VCaP (cell line): ENCODE results near the gene GPR142.

Experiments
- H3K27ac ChIP-seq: fragments of 450-650 bp; 2 replicates; pipeline ENCODE4 v1.5.1; 2017
- TF ChIP-seq, protein P1 (sequence below): fragments of 450-650 bp; conservative IDR thresholded peaks from 2 replicates; pipeline ENCODE4 v1.5.1; 2017; ENCODE audit warnings: mild to moderate bottlenecking, moderate library complexity

GPR142 gene

DNA sequence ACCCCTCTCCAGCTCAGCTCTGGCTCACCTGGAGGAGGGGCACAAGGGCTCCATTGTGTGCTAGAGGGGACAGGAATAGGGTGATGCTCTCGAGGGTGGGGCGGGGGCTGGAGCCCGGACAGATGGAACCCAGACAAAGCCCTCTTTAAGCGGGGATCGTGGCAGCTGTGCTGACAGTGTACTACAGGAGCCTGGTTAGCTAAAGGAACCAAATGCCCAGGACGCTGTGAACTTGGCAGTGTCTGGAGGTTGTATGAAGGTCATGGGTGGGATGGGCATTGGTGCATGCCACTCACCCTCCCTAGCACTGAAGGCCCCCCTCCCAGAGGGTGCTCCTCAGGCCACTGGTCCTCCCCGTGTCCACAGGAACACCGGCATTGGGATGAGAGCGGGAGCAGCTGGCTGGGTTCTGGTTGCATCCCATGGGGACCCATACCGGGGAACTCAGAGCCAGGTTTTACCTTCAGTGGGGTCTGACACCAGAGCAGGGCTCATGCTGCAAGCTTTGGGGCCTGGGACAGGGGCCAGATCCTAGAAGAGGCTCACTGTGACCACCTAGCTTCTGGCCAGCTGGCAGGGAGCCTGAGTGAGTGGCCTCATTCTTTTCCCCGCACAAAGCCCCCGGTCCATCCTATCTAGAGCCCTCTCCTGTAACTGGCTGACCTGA is 29.3 kb upstream of the GPR142 start:
- TF ChIP-seq, protein P1, sequence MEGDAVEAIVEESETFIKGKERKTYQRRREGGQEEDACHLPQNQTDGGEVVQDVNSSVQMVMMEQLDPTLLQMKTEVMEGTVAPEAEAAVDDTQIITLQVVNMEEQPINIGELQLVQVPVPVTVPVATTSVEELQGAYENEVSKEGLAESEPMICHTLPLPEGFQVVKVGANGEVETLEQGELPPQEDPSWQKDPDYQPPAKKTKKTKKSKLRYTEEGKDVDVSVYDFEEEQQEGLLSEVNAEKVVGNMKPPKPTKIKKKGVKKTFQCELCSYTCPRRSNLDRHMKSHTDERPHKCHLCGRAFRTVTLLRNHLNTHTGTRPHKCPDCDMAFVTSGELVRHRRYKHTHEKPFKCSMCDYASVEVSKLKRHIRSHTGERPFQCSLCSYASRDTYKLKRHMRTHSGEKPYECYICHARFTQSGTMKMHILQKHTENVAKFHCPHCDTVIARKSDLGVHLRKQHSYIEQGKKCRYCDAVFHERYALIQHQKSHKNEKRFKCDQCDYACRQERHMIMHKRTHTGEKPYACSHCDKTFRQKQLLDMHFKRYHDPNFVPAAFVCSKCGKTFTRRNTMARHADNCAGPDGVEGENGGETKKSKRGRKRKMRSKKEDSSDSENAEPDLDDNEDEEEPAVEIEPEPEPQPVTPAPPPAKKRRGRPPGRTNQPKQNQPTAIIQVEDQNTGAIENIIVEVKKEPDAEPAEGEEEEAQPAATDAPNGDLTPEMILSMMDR: no peak
- H3K27ac ChIP-seq: no peak overlapping the region

DNA sequence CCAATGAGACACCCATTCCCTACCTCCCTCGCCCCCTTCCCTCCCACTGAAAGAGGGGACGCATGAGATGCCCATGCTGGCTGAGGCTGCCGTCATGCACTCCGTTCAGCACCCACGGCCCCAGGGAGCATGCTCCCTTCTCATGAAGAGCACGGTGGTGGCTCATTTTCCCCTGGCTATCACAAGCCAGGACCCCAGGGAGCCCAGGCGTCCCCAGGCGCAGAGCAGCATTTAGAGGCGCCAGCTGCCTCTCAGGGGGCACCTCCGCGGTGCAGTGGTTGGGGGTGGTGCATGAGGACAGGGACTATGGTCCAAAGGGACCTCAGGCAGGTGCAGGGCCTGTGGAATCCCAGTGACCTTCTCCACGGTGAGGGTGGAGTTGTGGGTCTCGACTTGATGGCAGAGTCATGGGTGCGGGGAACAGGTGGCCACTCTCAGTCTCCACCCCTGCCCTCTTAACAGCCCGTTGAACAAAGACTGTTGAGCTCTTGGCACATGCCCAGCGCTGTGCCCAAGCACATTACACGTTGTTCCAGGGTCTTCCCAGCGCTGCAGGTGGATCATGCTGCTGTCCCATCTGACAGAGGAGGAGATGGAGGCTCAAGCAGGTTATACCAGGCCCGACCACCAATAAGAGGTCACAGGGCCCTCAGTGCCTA is 27.6 kb upstream of the GPR142 start:
- H3K27ac ChIP-seq: no peak overlapping the region
- TF ChIP-seq, protein P1: no peak

DNA sequence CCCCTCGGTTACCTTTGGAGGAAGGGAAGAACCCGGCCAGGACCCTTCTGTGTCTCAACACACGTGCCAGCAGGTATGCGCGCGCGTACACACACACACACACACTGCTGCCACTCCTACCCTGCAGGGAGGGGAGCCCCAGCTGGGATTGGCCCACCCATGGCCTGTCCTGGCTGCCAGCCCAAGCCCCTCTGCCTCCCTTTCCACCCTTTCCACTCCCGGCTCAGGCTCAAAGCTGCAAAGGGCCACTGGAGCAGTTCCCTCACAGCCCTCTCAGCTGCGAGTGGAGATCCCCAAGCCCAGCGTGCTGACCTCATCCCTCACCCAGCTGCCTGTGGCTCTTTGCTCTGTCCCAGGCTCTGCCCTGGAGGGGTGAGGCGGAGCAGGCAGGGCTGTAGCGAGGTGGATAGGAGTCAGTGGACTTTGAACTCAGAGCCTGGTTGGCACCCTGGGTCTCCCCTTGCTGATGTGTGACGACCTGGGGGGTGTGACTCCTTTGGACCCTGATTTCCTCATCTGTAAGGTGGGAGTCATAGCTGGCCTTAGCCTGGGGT is 26.8 kb upstream of the GPR142 start:
- H3K27ac ChIP-seq: no peak overlapping the region
- TF ChIP-seq, protein P1: no peak

DNA sequence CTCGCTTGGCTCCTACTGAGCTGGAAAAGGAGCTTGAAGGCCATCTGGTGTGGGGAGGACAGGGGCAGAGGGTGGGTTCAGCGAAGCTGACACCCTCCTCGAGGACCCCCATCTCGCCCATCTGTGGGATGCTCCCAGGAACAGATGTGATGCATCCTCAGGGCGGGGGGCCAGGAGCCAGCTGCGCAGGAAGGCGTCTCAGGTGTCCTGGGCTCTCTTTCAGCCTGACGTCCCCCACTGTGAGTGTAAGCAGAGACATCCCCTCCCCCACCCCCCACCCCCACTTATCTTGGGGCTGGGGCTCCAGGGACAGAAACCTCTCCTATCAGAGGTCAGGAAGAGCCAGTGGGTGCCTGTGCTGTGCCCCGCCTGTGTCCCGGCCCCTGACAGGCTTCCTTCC is 25.1 kb upstream of the GPR142 start:
- TF ChIP-seq, protein P1: no peak
- H3K27ac ChIP-seq: no peak overlapping the region

DNA sequence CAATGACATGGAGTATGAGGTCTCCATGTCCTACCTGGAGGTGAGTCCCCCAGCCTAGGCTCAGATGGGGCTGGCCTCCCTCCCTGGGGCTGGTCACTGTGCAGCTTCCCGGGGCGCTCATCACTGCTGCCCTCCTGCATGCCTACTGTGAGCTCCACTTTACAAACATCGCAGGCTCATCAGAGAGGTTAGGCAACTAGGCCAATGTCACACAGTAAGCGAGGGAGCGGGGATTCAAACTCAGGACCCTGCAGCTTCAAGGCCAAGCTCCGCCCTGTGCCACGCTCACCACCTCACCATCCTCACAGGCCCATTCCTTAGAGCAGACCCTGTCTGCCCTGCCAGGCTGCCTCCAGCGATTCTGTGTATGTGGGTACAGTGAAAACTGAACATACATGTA is 24.2 kb upstream of the GPR142 start:
- TF ChIP-seq, protein P1: no peak

DNA sequence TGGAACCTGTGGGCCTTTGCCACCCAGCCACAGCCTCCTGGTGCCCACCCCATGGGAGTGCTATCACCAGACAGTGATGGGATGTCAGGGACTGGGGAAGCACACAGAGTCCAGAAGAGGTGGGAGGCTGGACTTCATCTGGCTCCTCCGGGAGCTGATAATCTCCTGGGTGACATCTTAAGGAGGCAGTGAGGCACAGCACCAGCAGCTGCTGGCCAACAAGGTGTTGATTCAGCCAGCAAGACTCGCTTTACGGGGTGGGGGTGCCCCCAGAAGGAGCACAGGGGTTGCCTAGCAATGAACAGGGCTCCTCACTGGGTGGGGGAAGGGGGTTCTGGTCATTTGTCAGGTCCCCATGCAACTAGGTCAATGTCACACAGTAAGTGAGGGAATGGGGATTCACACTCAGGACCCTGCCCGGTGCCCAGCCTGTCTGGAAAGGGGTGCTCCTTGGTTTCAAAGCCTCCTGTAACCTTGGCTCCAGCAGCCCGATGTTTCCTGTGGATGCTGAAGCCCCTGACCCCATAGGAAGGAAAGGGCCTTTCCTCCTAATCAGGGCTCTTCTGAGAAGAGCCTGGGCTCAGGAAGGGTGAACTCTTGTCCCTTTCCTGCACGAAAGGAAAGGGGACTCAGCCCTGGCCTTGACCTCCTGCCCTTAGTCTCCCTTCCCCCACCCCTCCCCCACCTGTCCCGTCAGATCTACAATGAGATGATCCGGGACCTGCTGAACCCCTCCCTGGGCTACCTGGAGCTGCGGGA is 23.6 kb upstream of the GPR142 start:
- TF ChIP-seq, protein P1: no peak
- H3K27ac ChIP-seq: no peak overlapping the region

More for the DNA sequence above, 24.2 kb upstream of the GPR142 start:
- H3K27ac ChIP-seq: no peak overlapping the region

DNA sequence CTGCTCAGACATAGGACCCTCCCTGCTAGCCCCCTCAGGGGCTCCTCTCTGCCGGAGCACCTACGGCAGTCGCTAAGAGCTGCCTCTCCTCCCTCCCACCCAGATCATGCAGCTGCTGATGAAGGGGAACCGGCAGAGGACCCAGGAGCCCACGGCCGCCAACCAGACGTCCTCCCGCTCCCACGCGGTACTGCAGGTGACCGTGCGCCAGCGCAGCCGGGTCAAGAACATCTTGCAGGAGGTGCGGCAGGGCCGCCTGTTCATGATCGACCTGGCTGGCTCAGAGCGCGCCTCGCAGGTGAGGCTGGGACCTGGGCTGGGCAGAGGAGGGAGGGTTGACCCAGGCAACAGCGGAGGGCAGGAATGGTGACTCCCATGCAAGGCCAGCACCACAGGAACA is 22.6 kb upstream of the GPR142 start:
- TF ChIP-seq, protein P1: no peak
- no peak overlapping the region for H3K27ac ChIP-seq
